Esophagus muscularis mucosa (tissue), 4 donors: ENCODE data around the gene PGAP1. TPM values are rescaled to one million over a fixed set of nuclear protein-coding genes. Genes with fewer than 3 reads are reported as not detected.
"Not testable (repeated sequence)": the region's sequence is repeated elsewhere in the genome, so short reads cannot be mapped to it uniquely, and the experiment has no call there.

Experiments
- DNase-seq: peaks from one replicate; pipeline ENCODE4 v3.0.0-alpha.2; 2017; ENCODE audit errors: extremely low spot score
- H3K27ac ChIP-seq, 4 donors: fragments of 200-600 bp; sonication (generic); replicated peaks in 1 of 4; 1 replicate in 3 of 4; 2 replicates in 1 of 4; pipeline ENCODE4 v1.5.1; 2016 to 2019; ENCODE audit warnings: mild to moderate bottlenecking in 1 of 4
- H3K27me3 ChIP-seq, 4 donors: fragments of 200-600 bp; sonication (generic); one replicate each; pipeline versions ENCODE4 v1.5.1 to v1.6.0; 2016 to 2019
- H3K36me3 ChIP-seq, 4 donors: fragments of 200-600 bp; sonication (generic); one replicate each; pipeline ENCODE4 v1.5.1; 2016 to 2019
- H3K4me1 ChIP-seq, 4 donors: fragments of 200-600 bp; sonication (generic); one replicate each; pipeline ENCODE4 v1.5.1; 2016 to 2019
- H3K4me3 ChIP-seq, 4 donors: fragments of 200-600 bp; sonication (generic); 1 replicate in 2 of 4; 2 replicates in 2 of 4; pipeline ENCODE4 v1.5.1; 2016 to 2019; ENCODE audit warnings: mild to moderate bottlenecking in 4 of 4, moderate library complexity in 1 of 4
- H3K9me3 ChIP-seq, 4 donors: fragments of 200-600 bp; sonication (generic); 1 replicate in 3 of 4; 2 replicates in 1 of 4; pipeline ENCODE4 v1.5.1; 2016 to 2019
- EP300 ChIP-seq: sonication (generic); formaldehyde crosslinking; IDR thresholded peaks from one replicate; pipeline ENCODE4 v1.6.1; 2017; ENCODE audit warnings: antibody characterized with exemption
- POLR2A ChIP-seq: fragments of 450-650 bp; IDR thresholded peaks from one replicate; pipeline ENCODE4 v1.6.1; 2017; ENCODE audit warnings: antibody characterized with exemption, moderate library complexity, mild to moderate bottlenecking, low read depth
- POLR2AphosphoS5 ChIP-seq, 2 donors: sonication (generic); formaldehyde crosslinking; IDR thresholded peaks; one replicate each; pipeline ENCODE4 v1.6.1; 2017; ENCODE audit warnings: antibody characterized with exemption in 2 of 2
- WGBS: methylation state at CpG from one replicate; pipeline ENCODE4 v1.1.5; 2018; 5-methylcytosine and 5-hydroxymethylcytosine counted together
- intact Hi-C: fragments of 100-400 bp; cut with DNase I; formaldehyde crosslinking; loops from one replicate; pipeline ENCODE4 v1.15.1; 2023
- total RNA-seq, 4 donors: library from RNA; depleted of rRNA; stranded (reverse); fragments of >200 nt; gene quantifications; one replicate each; pipeline versions ENCODE4 v1.1.0 to v1.2.1, GENCODE V29; 2016
- TF ChIP-seq, protein P1 (sequence below), 3 experiments: fragments of 200-600 bp in 2 of 3; fragments of 450-650 bp in 1 of 3; sonication (generic) in 2 of 3; IDR thresholded peaks; one replicate each; pipeline ENCODE4 v1.5.1; 2017 to 2019; ENCODE audit warnings: antibody characterized with exemption in 3 of 3, mild to moderate bottlenecking in 2 of 3, moderate library complexity in 1 of 3

Gene PGAP1
- total RNA-seq, 4 donors from 2014 or later = 3.7 to 7.5 (median 5.6) TPM

DNA sequence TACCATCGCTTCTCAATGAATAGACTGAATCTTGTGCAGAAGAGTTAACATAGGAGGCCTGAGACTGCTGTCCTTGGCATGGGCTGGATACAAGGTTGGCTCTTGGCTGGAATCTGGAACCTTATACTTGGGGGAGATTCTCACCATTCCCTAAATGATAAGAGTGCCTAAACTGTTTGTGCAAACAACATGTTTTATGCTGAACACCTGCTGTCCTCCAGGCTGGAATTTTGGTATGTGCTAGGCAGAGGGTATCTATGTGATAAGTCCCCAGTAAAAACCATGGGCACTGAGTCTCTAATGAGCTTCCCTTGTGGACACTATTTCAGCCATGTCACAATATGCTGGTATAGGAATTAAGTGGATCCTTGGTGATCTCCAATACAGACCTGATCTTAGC is 12.8 kb downstream of the PGAP1 start:
- intact Hi-C loops = no loop called here
- Histone ChIP-seq H3K9me3 (no peaks in the 10 kb centered on the region), H3K27ac (no peak overlapping the region), H3K4me1 (no peaks in the 10 kb centered on the region), H3K36me3 (peaks cover 0 to 61% (median 30%) of the 10 kb centered on the region in 4 donors), H3K27me3 (no peaks in the 10 kb centered on the region), H3K4me3 (no peak overlapping the region)
- no peak for TF ChIP-seq EP300
- no peak for TF ChIP-seq POLR2AphosphoS5 (IDR thresholded peaks at IDR 0.05)
- no peak for TF ChIP-seq POLR2A
- TF ChIP-seq, protein P1, sequence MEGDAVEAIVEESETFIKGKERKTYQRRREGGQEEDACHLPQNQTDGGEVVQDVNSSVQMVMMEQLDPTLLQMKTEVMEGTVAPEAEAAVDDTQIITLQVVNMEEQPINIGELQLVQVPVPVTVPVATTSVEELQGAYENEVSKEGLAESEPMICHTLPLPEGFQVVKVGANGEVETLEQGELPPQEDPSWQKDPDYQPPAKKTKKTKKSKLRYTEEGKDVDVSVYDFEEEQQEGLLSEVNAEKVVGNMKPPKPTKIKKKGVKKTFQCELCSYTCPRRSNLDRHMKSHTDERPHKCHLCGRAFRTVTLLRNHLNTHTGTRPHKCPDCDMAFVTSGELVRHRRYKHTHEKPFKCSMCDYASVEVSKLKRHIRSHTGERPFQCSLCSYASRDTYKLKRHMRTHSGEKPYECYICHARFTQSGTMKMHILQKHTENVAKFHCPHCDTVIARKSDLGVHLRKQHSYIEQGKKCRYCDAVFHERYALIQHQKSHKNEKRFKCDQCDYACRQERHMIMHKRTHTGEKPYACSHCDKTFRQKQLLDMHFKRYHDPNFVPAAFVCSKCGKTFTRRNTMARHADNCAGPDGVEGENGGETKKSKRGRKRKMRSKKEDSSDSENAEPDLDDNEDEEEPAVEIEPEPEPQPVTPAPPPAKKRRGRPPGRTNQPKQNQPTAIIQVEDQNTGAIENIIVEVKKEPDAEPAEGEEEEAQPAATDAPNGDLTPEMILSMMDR (IDR thresholded peaks at IDR 0.05) = no peak
- no peak for DNase-seq
- 87% methylated on average over 1 of the region's 1 CpG for WGBS

DNA sequence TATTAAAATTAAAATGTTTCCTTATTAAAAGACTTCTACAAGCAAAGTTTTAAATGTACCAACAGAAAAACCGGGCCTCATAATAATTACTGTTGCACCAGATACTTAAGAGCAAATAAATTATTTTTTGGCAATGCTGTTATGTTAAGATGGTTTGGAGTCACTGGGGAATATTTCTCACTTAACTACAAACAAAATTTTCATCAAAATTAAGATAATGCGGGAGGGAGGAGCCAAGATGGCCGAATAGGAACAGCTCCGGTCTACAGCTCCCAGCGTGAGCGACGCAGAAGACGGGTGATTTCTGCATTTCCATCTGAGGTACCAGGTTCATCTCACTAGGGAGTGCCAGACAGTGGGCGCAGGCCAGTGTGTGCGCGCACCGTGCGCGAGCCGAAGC is 21.1 kb downstream of the PGAP1 start:
- intact Hi-C loops, H3K4me1 ChIP-seq, DNase-seq, H3K4me3 ChIP-seq, H3K27ac ChIP-seq, H3K9me3 ChIP-seq, H3K27me3 ChIP-seq: not testable (repeated sequence)
- peaks cover 0 to 16% (median 9%) of the 10 kb centered on the region in 4 donors for H3K36me3 ChIP-seq
- 86% methylated on average over 8 of the region's 15 CpGs for WGBS

DNA sequence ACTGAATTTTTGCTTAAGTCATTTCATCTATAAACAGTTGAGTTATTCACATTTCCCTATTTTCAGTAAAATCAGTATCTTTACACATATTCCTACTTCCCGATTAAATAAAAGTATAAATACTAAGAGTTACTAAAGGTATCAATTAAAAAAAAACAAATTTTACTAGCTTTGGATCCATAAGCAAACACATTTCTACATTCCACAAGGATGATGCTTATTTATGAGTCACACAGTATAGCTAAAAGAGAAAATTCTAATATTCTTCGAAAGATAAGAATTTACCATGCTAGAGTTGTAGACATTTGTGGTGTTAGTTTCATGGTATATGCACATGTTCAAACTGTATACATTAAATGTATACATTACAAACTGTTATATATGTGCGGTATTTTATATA is 23.7 kb downstream of the PGAP1 start:
- DNase-seq = no peak

DNA sequence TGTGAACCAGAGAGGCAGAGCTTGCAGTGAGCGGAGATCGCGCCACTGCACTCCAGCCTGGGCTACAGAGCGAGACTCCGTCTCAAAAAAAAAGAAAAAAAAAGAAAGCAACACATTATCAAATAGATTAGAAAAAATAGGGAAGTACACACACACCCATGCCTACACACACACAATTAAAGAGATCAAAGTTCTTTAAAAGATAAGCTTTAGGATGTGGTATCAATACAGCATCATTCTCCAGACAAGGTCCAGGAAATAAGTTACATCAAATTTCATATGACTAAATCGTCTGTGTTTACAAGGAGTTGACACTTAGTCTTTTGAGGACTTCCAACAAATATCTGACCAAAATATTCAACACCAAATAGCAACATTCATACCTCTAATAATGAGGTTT is 25.7 kb downstream of the PGAP1 start:
- Histone ChIP-seq H3K36me3 (peaks cover 0 to 40% (median 23%) of the 10 kb centered on the region in 4 donors), H3K27me3 (no peaks in the 10 kb centered on the region), H3K4me3 (no peak overlapping the region), H3K27ac (no peak overlapping the region), H3K4me1 (no peaks in the 10 kb centered on the region), H3K9me3 (no peaks in the 10 kb centered on the region)
- DNase-seq = no peak
- intact Hi-C loops = no loop called here
- 98% methylated on average over 6 of the region's 6 CpGs for WGBS
- TF ChIP-seq POLR2AphosphoS5 (IDR thresholded peaks at IDR 0.05) (no peak), POLR2A (no peak), EP300 (no peak)
- TF ChIP-seq, protein P1 (IDR thresholded peaks at IDR 0.05) = no peak

More for the DNA sequence above, 23.7 kb downstream of the PGAP1 start:
- Histone ChIP-seq H3K27me3 (no peaks in the 10 kb centered on the region), H3K27ac (no peak overlapping the region), H3K4me1 (no peaks in the 10 kb centered on the region), H3K36me3 (peaks cover 0 to 31% (median 15%) of the 10 kb centered on the region in 4 donors), H3K4me3 (no peak overlapping the region), H3K9me3 (no peaks in the 10 kb centered on the region)
- intact Hi-C loops = no loop called here
- 98% methylated on average over 3 of the region's 3 CpGs for WGBS
- TF ChIP-seq EP300 (no peak), POLR2A (no peak), POLR2AphosphoS5 (IDR thresholded peaks at IDR 0.05) (no peak)
- TF ChIP-seq, protein P1 (IDR thresholded peaks at IDR 0.05) = no peak

DNA sequence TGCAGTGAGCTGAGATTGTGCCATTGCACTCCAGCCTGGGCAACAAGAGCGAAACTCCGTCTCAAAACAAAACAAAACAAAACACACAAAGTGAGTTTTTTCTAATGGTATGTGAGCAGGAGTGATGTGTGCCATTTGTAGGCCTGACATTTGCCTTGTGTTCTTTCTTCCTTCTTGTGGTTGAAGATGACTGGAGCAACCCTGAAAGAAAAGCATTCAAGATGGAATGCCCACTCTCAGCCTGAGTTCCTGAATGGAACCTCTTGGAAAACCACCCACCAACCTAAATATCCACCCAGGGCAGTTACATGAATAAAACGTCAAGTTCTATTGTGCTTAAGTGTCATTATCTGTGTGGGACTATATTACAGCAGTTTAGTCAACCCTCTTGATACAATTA is 26.5 kb downstream of the PGAP1 start:
- Histone ChIP-seq H3K36me3 (peaks cover 4 to 47% (median 27%) of the 10 kb centered on the region in 4 donors), H3K4me3 (no peak overlapping the region), H3K27ac (no peak overlapping the region), H3K4me1 (no peaks in the 10 kb centered on the region), H3K9me3 (no peaks in the 10 kb centered on the region), H3K27me3 (no peaks in the 10 kb centered on the region)
- WGBS = 85% methylated on average over 3 of the region's 3 CpGs
- intact Hi-C loops = no loop called here
- TF ChIP-seq POLR2A = no peak
- no peak for TF ChIP-seq POLR2AphosphoS5 (IDR thresholded peaks at IDR 0.05)
- no peak for TF ChIP-seq EP300
- TF ChIP-seq, protein P1 (IDR thresholded peaks at IDR 0.05) = no peak
- DNase-seq = no peak
